WTC11 (cell line): Measurements from ENCODE around the gene CDK8. TPM values are rescaled to one million over a fixed set of nuclear protein-coding genes. Genes with fewer than 3 reads are reported as not detected.

Experiments
- ATAC-seq: fragments of 200-7000 bp; cut with Tn5 transposase; 2 replicates; pipeline ENCODE4 v1.10.0; 2021; ENCODE audit warnings: mild to moderate bottlenecking, moderate library complexity
- Bru-seq: library from RNA; stranded (reverse); fragments of 400-500 nt; gene quantifications from one replicate; lab custom pipeline; 2021; lab: Mats Ljungman, UMichigan
- CTCF ChIA-PET: fragments of 300-600 bp; sonication (Branson Sonifier 250); formaldehyde crosslinking; loops from one replicate; lab custom pipeline; 2021; ENCODE audit warnings: antibody characterized with exemption; lab: Charles Lee
- POLR2A ChIA-PET: fragments of 350-600 bp; sonication (Branson Sonifier 250); formaldehyde crosslinking; loops from one replicate; lab custom pipeline; 2021; ENCODE audit warnings: antibody characterized with exemption; lab: Charles Lee
- DNase-seq: peaks from one replicate; pipeline ENCODE4 v3.0.0; 2021; ENCODE audit warnings: low spot score
- H3K27ac Mint-ChIP-seq: 2 replicates; pipeline ENCODE4 v1.8.0; 2021; ENCODE audit warnings: mixed read lengths
- H3K27me3 Mint-ChIP-seq: 2 replicates; pipeline ENCODE4 v1.8.0; 2021; ENCODE audit warnings: low read depth, mild to moderate bottlenecking, moderate library complexity, mixed read lengths
- H3K36me3 Mint-ChIP-seq: 2 replicates; pipeline ENCODE4 v1.8.0; 2021; ENCODE audit warnings: mixed read lengths
- H3K4me1 Mint-ChIP-seq: 2 replicates; pipeline ENCODE4 v1.8.0; 2022; ENCODE audit warnings: mixed read lengths
- H3K4me3 Mint-ChIP-seq: 2 replicates; pipeline ENCODE4 v1.8.0; 2021; ENCODE audit warnings: mild to moderate bottlenecking, moderate library complexity, mixed read lengths
- H3K9me3 Mint-ChIP-seq: 2 replicates; pipeline ENCODE4 v1.8.0; 2021; ENCODE audit warnings: mixed read lengths
- ATF2 ChIP-seq: sonication (generic); formaldehyde crosslinking; IDR thresholded peaks from 2 replicates; pipeline ENCODE4 v1.8.1; 2022; ENCODE audit warnings: low read depth, missing genetic modification reagents, borderline replicate concordance
- E2F1 ChIP-seq: sonication (generic); formaldehyde crosslinking; IDR thresholded peaks from 2 replicates; pipeline ENCODE4 v1.8.0; 2022; ENCODE audit warnings: mild to moderate bottlenecking, missing genetic modification reagents
- E2F5 ChIP-seq: sonication (generic); formaldehyde crosslinking; IDR thresholded peaks from 2 replicates; pipeline ENCODE4 v1.8.1; 2022; ENCODE audit warnings: mild to moderate bottlenecking, moderate library complexity, missing genetic modification reagents
- FOXK1 ChIP-seq: sonication (generic); formaldehyde crosslinking; IDR thresholded peaks from 2 replicates; pipeline ENCODE4 v1.8.0; 2022; ENCODE audit warnings: mild to moderate bottlenecking, moderate library complexity, missing genetic modification reagents
- GTF2I ChIP-seq: fragments of 250-450 bp; sonication (Bioruptor Pico); conservative IDR thresholded peaks from 2 replicates; pipeline ENCODE4 v1.4.0; 2021; ENCODE audit warnings: mild to moderate bottlenecking
- HMGA2 ChIP-seq: fragments of 250-450 bp; sonication (Bioruptor Pico); IDR thresholded peaks from 2 replicates; pipeline ENCODE4 v1.4.0; 2021; ENCODE audit warnings: mild to moderate bottlenecking, moderate library complexity
- KAT7 ChIP-seq: sonication (generic); formaldehyde crosslinking; IDR thresholded peaks from 2 replicates; pipeline ENCODE4 v1.8.1; 2023; ENCODE audit warnings: missing genetic modification reagents, mild to moderate bottlenecking, borderline replicate concordance
- NFATC4 ChIP-seq: fragments of 250-450 bp; sonication (Bioruptor Pico); IDR thresholded peaks from 2 replicates; pipeline ENCODE4 v1.9.0; 2021; ENCODE audit warnings: mild to moderate bottlenecking
- NFE2L1 ChIP-seq: sonication (generic); formaldehyde crosslinking; IDR thresholded peaks from 2 replicates; pipeline ENCODE4 v1.8.1; 2023; ENCODE audit warnings: missing genetic modification reagents
- NFYB ChIP-seq: sonication (generic); formaldehyde crosslinking; conservative IDR thresholded peaks from 2 replicates; pipeline ENCODE4 v1.8.0; 2022; ENCODE audit warnings: low read depth, missing genetic modification reagents
- NR3C1 ChIP-seq: sonication (generic); formaldehyde crosslinking; conservative IDR thresholded peaks from 2 replicates; pipeline ENCODE4 v1.8.1; 2023; ENCODE audit warnings: low read depth, mild to moderate bottlenecking, missing genetic modification reagents
- SMAD4 ChIP-seq: sonication (generic); formaldehyde crosslinking; IDR thresholded peaks from 2 replicates; pipeline ENCODE4 v1.8.0; 2022; ENCODE audit warnings: mild to moderate bottlenecking, missing genetic modification reagents
- SP1 ChIP-seq: sonication (generic); formaldehyde crosslinking; conservative IDR thresholded peaks from 2 replicates; pipeline ENCODE4 v1.8.1; 2022; ENCODE audit warnings: missing genetic modification reagents
- ZNF281 ChIP-seq: sonication (generic); formaldehyde crosslinking; IDR thresholded peaks from 2 replicates; pipeline ENCODE4 v1.8.0; 2023; ENCODE audit warnings: mild to moderate bottlenecking, missing genetic modification reagents
- ZNF396 ChIP-seq: fragments of 250-450 bp; sonication (Bioruptor Pico); IDR thresholded peaks from 2 replicates; pipeline ENCODE4 v1.8.0; 2021; ENCODE audit warnings: mild to moderate bottlenecking, moderate library complexity, borderline replicate concordance
- ZNF423 ChIP-seq: fragments of 250-450 bp; sonication (Bioruptor Pico); IDR thresholded peaks from 2 replicates; pipeline ENCODE4 v2.1.2; 2022; ENCODE audit warnings: mild to moderate bottlenecking, moderate library complexity
- ZNF532 ChIP-seq: fragments of 250-450 bp; sonication (Bioruptor Pico); IDR thresholded peaks from 2 replicates; pipeline ENCODE4 v1.9.0; 2021; ENCODE audit warnings: mild to moderate bottlenecking, borderline replicate concordance
- long read RNA-seq, 3 experiments: library from RNA in 1 of 3; library from capped mRNA in 1 of 3; library from polyadenylated mRNA in 1 of 3; unstranded in 2 of 3; stranded (forward) in 1 of 3; transcript quantifications; one replicate each; pipeline ENCODE4 v2.0.0, GENCODE V29; 2021
- total RNA-seq: library from RNA; stranded (reverse); gene quantifications from 3 replicates; pipeline ENCODE4 v1.2.3, GENCODE V29; 2021
- TF ChIP-seq, protein P1 (sequence below): sonication (generic); formaldehyde crosslinking; IDR thresholded peaks from 2 replicates; pipeline ENCODE4 v1.8.0; 2022; ENCODE audit warnings: mild to moderate bottlenecking, missing genetic modification reagents
- TF ChIP-seq, protein P2 (sequence below): sonication (generic); formaldehyde crosslinking; IDR thresholded peaks from 2 replicates; pipeline ENCODE4 v1.8.0; 2022; ENCODE audit warnings: mild to moderate bottlenecking, missing genetic modification reagents
- TF ChIP-seq, protein P3 (sequence below): sonication (generic); formaldehyde crosslinking; IDR thresholded peaks from 2 replicates; pipeline ENCODE4 v1.8.1; 2023; ENCODE audit warnings: mild to moderate bottlenecking, missing genetic modification reagents, moderate library complexity

The CDK8 gene
- 21.0 to 21.4 TPM (median 21.4 TPM) in 3 replicates for total RNA-seq
- Bru-seq, nascent RNA: percentile 86 among the genes with signal in this experiment
- long read RNA-seq, experiment 1, transcript CDK8-201 (13 exons, 3,055 nt): major isoform, 60 of 100 reads
- long read RNA-seq, experiment 1, partial matches to known transcripts: 7 of 100 reads
- long read RNA-seq, experiment 1, other reads (novel, unspliced or antisense): 32 of 100 reads
- long read RNA-seq, experiment 2, transcript CDK8-201 (13 exons, 3,055 nt): major isoform, 9 of 29 reads
- long read RNA-seq, experiment 2, partial matches to known transcripts: 13 of 29 reads
- long read RNA-seq, experiment 2, other reads (novel, unspliced or antisense): 5 of 29 reads
- long read RNA-seq, experiment 3: 0 reads

DNA sequence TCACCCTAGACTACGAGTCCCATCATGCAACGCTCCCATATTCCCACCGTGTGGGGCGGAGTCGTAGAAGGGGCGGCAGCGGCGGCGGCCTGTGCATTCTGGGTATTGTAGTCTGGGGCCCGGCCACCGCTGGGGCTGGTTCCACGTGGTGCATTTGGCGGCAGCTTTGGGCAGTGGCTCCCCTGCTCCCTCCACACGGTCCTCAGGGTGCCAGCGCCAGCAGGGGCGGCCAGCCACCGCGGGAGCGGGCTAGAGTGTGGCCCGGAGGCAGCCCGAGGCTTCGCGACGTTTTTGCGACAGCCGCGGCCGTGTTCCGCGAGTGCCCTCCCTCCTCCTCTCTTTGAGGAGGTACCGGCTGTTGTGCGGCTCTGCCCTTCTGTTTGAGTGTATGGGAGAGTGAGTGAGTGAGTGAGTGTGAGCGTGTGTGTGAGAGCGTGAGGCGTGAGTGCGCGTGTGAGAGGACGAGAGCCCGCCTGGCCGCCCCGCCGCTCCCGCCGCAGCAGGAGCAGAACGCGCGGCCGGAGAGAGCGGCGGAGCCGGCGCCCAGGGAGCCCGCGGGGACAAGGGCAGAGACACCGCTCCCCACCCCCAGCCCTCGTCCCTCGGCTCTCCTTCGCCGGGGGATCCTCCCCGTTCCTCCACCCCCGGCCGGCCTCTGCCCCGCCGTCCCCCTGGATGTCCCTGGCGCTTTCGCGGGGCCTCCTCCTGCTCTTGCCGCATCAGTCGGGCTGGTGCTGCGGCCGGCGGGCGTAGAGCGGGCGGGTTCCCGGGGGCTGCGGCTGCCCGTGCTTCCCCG lies at the start of gene CDK8:
CDK8 (plus strand) TSS at position 343 of the 796 bp plus-strand sequence. CDS start 513 bp downstream, outside the sequence.
- ChIA-PET CTCF (no interaction called here), POLR2A (no interaction called here)
- peak; percentile 89 for ATAC-seq
- Mint-ChIP-seq H3K27me3 (peaks cover 7% of the 10 kb centered on the region), H3K27ac (peak within 1 kb of the TSS; percentile 96), H3K4me1 (peaks cover 30% of the 10 kb centered on the region), H3K36me3 (no peaks in the 10 kb centered on the region), H3K4me3 (peak within 1 kb of the TSS; percentile 89), H3K9me3 (no peaks in the 10 kb centered on the region)
- peak; percentile 85 for DNase-seq
- TF ChIP-seq ZNF281 (CRISPR knock-in tag): no peak
- 0 out of 2 replicates have a peak, but pooled peaks have one; percentile 34 for TF ChIP-seq NFE2L1 (CRISPR knock-in tag)
- no peak for TF ChIP-seq ZNF396
- TF ChIP-seq FOXK1 (CRISPR knock-in tag): peak; percentile 73
- no peak for TF ChIP-seq ZNF532 (CRISPR knock-in tag)
- TF ChIP-seq NR3C1: no peak
- TF ChIP-seq, protein P1, sequence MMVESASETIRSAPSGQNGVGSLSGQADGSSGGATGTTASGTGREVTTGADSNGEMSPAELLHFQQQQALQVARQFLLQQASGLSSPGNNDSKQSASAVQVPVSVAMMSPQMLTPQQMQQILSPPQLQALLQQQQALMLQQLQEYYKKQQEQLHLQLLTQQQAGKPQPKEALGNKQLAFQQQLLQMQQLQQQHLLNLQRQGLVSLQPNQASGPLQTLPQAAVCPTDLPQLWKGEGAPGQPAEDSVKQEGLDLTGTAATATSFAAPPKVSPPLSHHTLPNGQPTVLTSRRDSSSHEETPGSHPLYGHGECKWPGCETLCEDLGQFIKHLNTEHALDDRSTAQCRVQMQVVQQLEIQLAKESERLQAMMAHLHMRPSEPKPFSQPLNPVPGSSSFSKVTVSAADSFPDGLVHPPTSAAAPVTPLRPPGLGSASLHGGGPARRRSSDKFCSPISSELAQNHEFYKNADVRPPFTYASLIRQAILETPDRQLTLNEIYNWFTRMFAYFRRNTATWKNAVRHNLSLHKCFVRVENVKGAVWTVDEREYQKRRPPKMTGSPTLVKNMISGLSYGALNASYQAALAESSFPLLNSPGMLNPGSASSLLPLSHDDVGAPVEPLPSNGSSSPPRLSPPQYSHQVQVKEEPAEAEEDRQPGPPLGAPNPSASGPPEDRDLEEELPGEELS (CRISPR knock-in tag): peak; percentile 31; the same call in 1 of the 2 replicates
- no peak for TF ChIP-seq GTF2I (CRISPR knock-in tag)
- no peak for TF ChIP-seq E2F1
- 0 out of 2 replicates have a peak, but pooled peaks have one; percentile 22 for TF ChIP-seq E2F5 (CRISPR knock-in tag)
- peak; percentile 87; the same call in 1 of the 2 replicates for TF ChIP-seq KAT7 (CRISPR knock-in tag)
- no peak for TF ChIP-seq ATF2 (CRISPR knock-in tag)
- TF ChIP-seq HMGA2 (CRISPR knock-in tag): no peak
- no peak for TF ChIP-seq NFATC4
- TF ChIP-seq, protein P2, sequence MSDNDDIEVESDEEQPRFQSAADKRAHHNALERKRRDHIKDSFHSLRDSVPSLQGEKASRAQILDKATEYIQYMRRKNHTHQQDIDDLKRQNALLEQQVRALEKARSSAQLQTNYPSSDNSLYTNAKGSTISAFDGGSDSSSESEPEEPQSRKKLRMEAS (CRISPR knock-in tag): 0 out of 2 replicates have a peak, but pooled peaks have one; percentile 69
- TF ChIP-seq NFYB: no peak
- peak; percentile 96 for TF ChIP-seq SP1 (CRISPR knock-in tag)
- TF ChIP-seq SMAD4 (CRISPR knock-in tag): no peak
- TF ChIP-seq, protein P3, sequence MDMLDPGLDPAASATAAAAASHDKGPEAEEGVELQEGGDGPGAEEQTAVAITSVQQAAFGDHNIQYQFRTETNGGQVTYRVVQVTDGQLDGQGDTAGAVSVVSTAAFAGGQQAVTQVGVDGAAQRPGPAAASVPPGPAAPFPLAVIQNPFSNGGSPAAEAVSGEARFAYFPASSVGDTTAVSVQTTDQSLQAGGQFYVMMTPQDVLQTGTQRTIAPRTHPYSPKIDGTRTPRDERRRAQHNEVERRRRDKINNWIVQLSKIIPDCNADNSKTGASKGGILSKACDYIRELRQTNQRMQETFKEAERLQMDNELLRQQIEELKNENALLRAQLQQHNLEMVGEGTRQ (CRISPR knock-in tag): peak; percentile 63; the same call in 1 of the 2 replicates
- peak; percentile 89 for TF ChIP-seq ZNF423
